ENCODE data around the gene PDCD1.

GRCh38 chr2:241809383-241810306 is 49.0 kb downstream of the PDCD1 start:
- TF ChIP-seq CTCF (conservative IDR thresholded peaks at IDR 0.05; ENCODE audit: low read depth, low read length) (no peak), EZH2 (IDR thresholded peaks at IDR 0.05; ENCODE audit: low read length, unreplicated experiment) (no peak), EZH2phosphoT487 (IDR thresholded peaks at IDR 0.05; ENCODE audit: borderline replicate concordance, low read length) (no peak)

All from PC-3 (cell line).